GM23338 (cell line): ENCODE data around the gene NANOS2. TPM values are rescaled to one million over a fixed set of nuclear protein-coding genes. Genes with fewer than 3 reads are reported as not detected.

Source experiments
- ATAC-seq: fragments of 200-7000 bp; cut with Tn5 transposase; 3 replicates; pipeline ENCODE4 v1.9.1; 2020
- DNase-seq: peaks from one replicate; pipeline ENCODE4 v3.0.0-alpha.2; 2015; ENCODE audit warnings: low spot score
- H2AFZ ChIP-seq: fragments of 200-600 bp; sonication (generic); 2 replicates; pipeline ENCODE4 v1.8.0; 2016; ENCODE audit warnings: antibody characterized with exemption, mild to moderate bottlenecking, moderate library complexity
- H3F3A ChIP-seq: fragments of 200-600 bp; sonication (generic); replicated peaks from 2 replicates; pipeline ENCODE4 v1.8.0; 2017; ENCODE audit warnings: antibody characterized with exemption, mixed run types, low read depth
- H3K27ac ChIP-seq: fragments of 200-600 bp; sonication (generic); 2 replicates; pipeline ENCODE4 v1.6.1; 2016; ENCODE audit warnings: low read depth
- H3K27me3 ChIP-seq: fragments of 200-600 bp; sonication (generic); 2 replicates; pipeline ENCODE4 v1.8.0; 2016; ENCODE audit warnings: mild to moderate bottlenecking, mixed run types, moderate library complexity; ENCODE audit not compliant: insufficient read depth
- H3K36me3 ChIP-seq: fragments of 200-600 bp; sonication (generic); 2 replicates; pipeline ENCODE4 v1.8.0; 2016; ENCODE audit warnings: mild to moderate bottlenecking; ENCODE audit not compliant: insufficient read depth
- H3K4me1 ChIP-seq: fragments of 200-600 bp; sonication (generic); 2 replicates; pipeline ENCODE4 v1.8.0; 2016; ENCODE audit warnings: mild to moderate bottlenecking, moderate library complexity; ENCODE audit not compliant: insufficient read depth
- H3K4me2 ChIP-seq: fragments of 200-600 bp; sonication (generic); 2 replicates; pipeline ENCODE4 v1.7.1; 2017; ENCODE audit warnings: mixed run types
- H3K4me3 ChIP-seq: fragments of 200-600 bp; sonication (generic); 2 replicates; pipeline ENCODE4 v1.6.1; 2016; ENCODE audit warnings: mixed run types
- H3K79me2 ChIP-seq: fragments of 200-600 bp; sonication (generic); replicated peaks from 2 replicates; pipeline ENCODE4 v1.8.0; 2017; ENCODE audit warnings: mild to moderate bottlenecking; ENCODE audit not compliant: insufficient read depth
- H3K9me2 ChIP-seq: fragments of 200-600 bp; sonication (generic); 2 replicates; pipeline ENCODE4 v1.8.0; 2017; ENCODE audit not compliant: insufficient read depth
- H4K20me1 ChIP-seq: fragments of 200-600 bp; sonication (generic); replicated peaks from 2 replicates; pipeline ENCODE4 v1.8.0; 2017; ENCODE audit warnings: mild to moderate bottlenecking; ENCODE audit not compliant: insufficient read depth
- H3K27ac Mint-ChIP-seq: 2 replicates; pipeline ENCODE4 v1.8.0; 2020; ENCODE audit warnings: inconsistent platforms, mild to moderate bottlenecking, moderate library complexity, mixed read lengths
- H3K27me3 Mint-ChIP-seq: 3 replicates; pipeline ENCODE4 v1.8.0; 2022; ENCODE audit warnings: low read depth, mild to moderate bottlenecking, moderate library complexity, mixed read lengths, inconsistent platforms; ENCODE audit not compliant: insufficient read depth, poor library complexity
- H3K36me3 Mint-ChIP-seq: 3 replicates; pipeline ENCODE4 v1.8.0; 2021; ENCODE audit warnings: low read depth, mild to moderate bottlenecking, inconsistent platforms, moderate library complexity, mixed read lengths
- H3K4me1 Mint-ChIP-seq: 3 replicates; pipeline ENCODE4 v1.8.0; 2020; ENCODE audit warnings: mild to moderate bottlenecking, inconsistent platforms, mixed read lengths
- H3K4me3 Mint-ChIP-seq: 3 replicates; pipeline ENCODE4 v1.8.0; 2021; ENCODE audit warnings: moderate library complexity, mild to moderate bottlenecking, inconsistent platforms, mixed read lengths
- H3K9me3 Mint-ChIP-seq: 3 replicates; pipeline ENCODE4 v1.8.0; 2020; ENCODE audit warnings: moderate library complexity, mild to moderate bottlenecking, inconsistent platforms, mixed read lengths
- CREB1 ChIP-seq: fragments of 250-450 bp; sonication (Bioruptor Pico); IDR thresholded peaks from 2 replicates; pipeline ENCODE4 v1.5.0; 2020; ENCODE audit warnings: low read depth, mild to moderate bottlenecking, moderate library complexity
- CTCF ChIP-seq, 2 experiments: fragments of 200-600 bp in 1 of 2; sonication (generic) in 1 of 2; conservative IDR thresholded peaks; 2 replicates each; pipeline versions ENCODE4 v1.5.1 to v1.6.1; 2016 to 2017; ENCODE audit warnings: antibody characterized with exemption in 2 of 2, low read depth in 2 of 2, mild to moderate bottlenecking in 2 of 2, moderate library complexity in 1 of 2
- ETS1 ChIP-seq: IDR thresholded peaks from 2 replicates; pipeline ENCODE4 v1.6.1; 2016; ENCODE audit warnings: antibody characterized with exemption
- EZH2 ChIP-seq: fragments of 200-600 bp; sonication (generic); IDR thresholded peaks from one replicate; pipeline ENCODE4 v1.8.0; 2017; ENCODE audit warnings: antibody characterized with exemption, mild to moderate bottlenecking, low read depth; ENCODE audit not compliant: unreplicated experiment
- EZH2phosphoT487 ChIP-seq: fragments of 200-600 bp; sonication (generic); IDR thresholded peaks from one replicate; pipeline ENCODE4 v1.8.1; 2018; ENCODE audit warnings: antibody characterized with exemption; ENCODE audit not compliant: unreplicated experiment
- JUNB ChIP-seq: IDR thresholded peaks from one replicate; pipeline ENCODE4 v1.6.1; 2016; ENCODE audit warnings: antibody characterized with exemption; ENCODE audit not compliant: unreplicated experiment
- NANOG ChIP-seq: IDR thresholded peaks from 2 replicates; pipeline ENCODE4 v1.6.1; 2016; ENCODE audit warnings: antibody characterized with exemption, borderline replicate concordance
- POLR2AphosphoS5 ChIP-seq: IDR thresholded peaks from 2 replicates; pipeline ENCODE4 v1.6.1; 2016; ENCODE audit warnings: antibody characterized with exemption, low read depth
- REST ChIP-seq: IDR thresholded peaks from one replicate; pipeline ENCODE4 v1.6.1; 2018; ENCODE audit warnings: antibody characterized with exemption; ENCODE audit not compliant: unreplicated experiment
- STAT1 ChIP-seq: IDR thresholded peaks from one replicate; pipeline ENCODE4 v1.6.1; 2016; ENCODE audit warnings: antibody characterized with exemption; ENCODE audit not compliant: unreplicated experiment
- ZNF114 ChIP-seq: fragments of 250-450 bp; sonication (Bioruptor Pico); IDR thresholded peaks from 2 replicates; pipeline ENCODE4 v1.5.0; 2020; ENCODE audit warnings: mild to moderate bottlenecking, moderate library complexity
- ZNF331 ChIP-seq: fragments of 250-450 bp; sonication (Bioruptor Pico); IDR thresholded peaks from 2 replicates; pipeline ENCODE4 v1.5.0; 2020; ENCODE audit warnings: low read depth, mild to moderate bottlenecking, moderate library complexity
- ZNF462 ChIP-seq: fragments of 250-450 bp; sonication (Bioruptor Pico); IDR thresholded peaks from 2 replicates; pipeline ENCODE4 v1.5.0; 2020; ENCODE audit warnings: mild to moderate bottlenecking, moderate library complexity
- polyA plus RNA-seq: library from polyadenylated mRNA; unstranded; fragments of >200 nt; fragmentation: Nextera tagmentation; extraction: Ambion mirVana; gene quantifications from 2 replicates; pipeline ENCODE4 v1.2.1, GENCODE V29; 2016
- total RNA-seq: library from RNA; depleted of rRNA; stranded (reverse); fragments of >200 nt; shearing (Covaris generic); gene quantifications from 2 replicates; pipeline ENCODE4 v1.2.3, GENCODE V29; 2014

NANOS2 gene
- total and polyA plus RNA-seq, 2 experiments from 2014 or later: 0.11 to 0.14 TPM

- H3K4me3 Mint-ChIP-seq: no peak overlapping the region
- Histone ChIP-seq H3K79me2 (no peaks in the 10 kb centered on the region), H3K4me3 (no peak overlapping the region), H3K4me2 (no peak overlapping the region), H4K20me1 (peaks cover 3% of the 10 kb centered on the region), H3K36me3 (no peaks in the 10 kb centered on the region), H2AFZ (no peak overlapping the region), H3K27me3 (no peaks in the 10 kb centered on the region), H3F3A (peaks cover 14% of the 10 kb centered on the region; the same call in 1 of the 2 replicates), H3K4me1 (peaks cover 10% of the 10 kb centered on the region), H3K27ac (no peak overlapping the region), H3K9me2 (peaks cover 5% of the 10 kb centered on the region; the same call in 1 of the 2 replicates)
- H3K36me3 Mint-ChIP-seq: peaks cover 8% of the 10 kb centered on the region
- TF ChIP-seq ZNF331: no peak
- no peak for TF ChIP-seq NANOG
- no peak for TF ChIP-seq STAT1
- TF ChIP-seq JUNB: no peak
- TF ChIP-seq EZH2: no peak
- no peak for TF ChIP-seq REST
- no peak for TF ChIP-seq ZNF462
- TF ChIP-seq ZNF114 (CRISPR knock-in tag): no peak
- TF ChIP-seq CREB1: no peak
- TF ChIP-seq CTCF (conservative IDR thresholded peaks at IDR 0.05; ENCODE audit: low read depth in 2 of 2): no peak
- TF ChIP-seq EZH2phosphoT487: no peak
- TF ChIP-seq ETS1: no peak
- TF ChIP-seq POLR2AphosphoS5: no peak
- DNase-seq (no peak), ATAC-seq (no peak)
- peaks cover 23% of the 10 kb centered on the region for H3K27me3 Mint-ChIP-seq
- no peak overlapping the region for H3K27ac Mint-ChIP-seq
- peaks cover 22% of the 10 kb centered on the region for H3K4me1 Mint-ChIP-seq
- H3K9me3 Mint-ChIP-seq: no peaks in the 10 kb centered on the region
Observed at GRCh38 chr19:45955905-45956608, 41.5 kb upstream of the NANOS2 start.
